HepG2 (cell line): Measurements from ENCODE around the gene ULK4. TPM values are rescaled to one million over a fixed set of nuclear protein-coding genes. Genes with fewer than 3 reads are reported as not detected.

Source experiments
- ATAC-seq: fragments of 200-7000 bp; cut with Tn5 transposase; 3 replicates; pipeline ENCODE4 v1.9.1; 2020; ENCODE audit warnings: mild to moderate bottlenecking, moderate library complexity
- BruUV-seq: library from RNA; stranded (reverse); fragments of 400-500 nt; replicated peaks from 2 replicates; lab custom pipeline; 2021; lab: Mats Ljungman, UMichigan
- CTCF ChIA-PET: fragments of 300-600 bp; formaldehyde crosslinking; extraction: SDS; loops from one replicate; lab custom pipeline; 2021; ENCODE audit warnings: low total read pairs, inconsistent platforms, low intra/inter-chr PET ratio; lab: Yijun Ruan, JAX
- POLR2A ChIA-PET: fragments of 350-600 bp; sonication (Branson Sonifier 250); formaldehyde crosslinking; loops from one replicate; lab custom pipeline; 2020; ENCODE audit warnings: antibody characterized with exemption, inconsistent platforms; lab: Yijun Ruan, JAX
- DNase-seq: peaks from one replicate; pipeline ENCODE4 v3.0.0-alpha.2; 2015; ENCODE audit warnings: low spot score
- FAIRE-seq: peaks from 3 replicates; lab custom pipeline; 2011; peaks lifted over from hg19 to GRCh38; lab: Jason Lieb, UNC
- H2AFZ ChIP-seq: one replicate; pipeline ENCODE4 v1.6.1; 2011; ENCODE audit warnings: low read length, inconsistent platforms
- H3K27ac ChIP-seq: fragments of 300-600 bp; 3 replicates; pipeline ENCODE4 v1.8.0; 2011; ENCODE audit warnings: mixed run types, mild to moderate bottlenecking, mixed read lengths, low read length, inconsistent platforms; ENCODE audit not compliant: insufficient read depth; ENCODE audit errors: extremely low read length
- H3K27me3 ChIP-seq, 2 experiments: fragments of 200-600 bp in 1 of 2; 2 replicates in 1 of 2; 3 replicates in 1 of 2; pipeline versions ENCODE4 v1.6.0 to v1.8.0; 2011; ENCODE audit warnings: low read length in 2 of 2, mild to moderate bottlenecking in 2 of 2, moderate library complexity in 2 of 2, inconsistent platforms in 1 of 2; ENCODE audit not compliant: insufficient read depth in 2 of 2, control insufficient read depth in 1 of 2
- H3K36me3 ChIP-seq, 2 experiments: fragments of 200-600 bp in 1 of 2; replicated peaks in 1 of 2; 2 replicates in 1 of 2; 3 replicates in 1 of 2; pipeline versions ENCODE4 v1.5.1 to v1.8.0; 2011; ENCODE audit warnings: low read length in 2 of 2, inconsistent platforms in 1 of 2; ENCODE audit not compliant: insufficient read depth in 2 of 2, control insufficient read depth in 1 of 2
- H3K4me1 ChIP-seq: 2 replicates; pipeline ENCODE4 v1.5.1; 2012; ENCODE audit warnings: low read length, inconsistent platforms; ENCODE audit not compliant: insufficient read depth
- H3K4me2 ChIP-seq: 2 replicates; pipeline ENCODE4 v1.6.0; 2011; ENCODE audit warnings: low read depth, low read length, inconsistent platforms
- H3K4me3 ChIP-seq, 3 experiments: fragments of 200-600 bp in 1 of 3; sonication (generic), shearing (Covaris generic) in 1 of 3; replicated peaks in 1 of 3; 2 replicates each; pipeline ENCODE4 v1.5.1; 2011 to 2016; ENCODE audit warnings: low read length in 3 of 3, inconsistent platforms in 2 of 3, low read depth in 2 of 3, mild to moderate bottlenecking in 2 of 3, control low read depth in 1 of 3, mixed read lengths in 1 of 3; ENCODE audit not compliant: insufficient read depth in 1 of 3
- H3K79me2 ChIP-seq: one replicate; pipeline ENCODE4 v1.6.1; 2011; ENCODE audit warnings: low read length, inconsistent platforms; ENCODE audit not compliant: insufficient read depth
- H3K9ac ChIP-seq: 2 replicates; pipeline ENCODE4 v1.6.0; 2011; ENCODE audit warnings: mild to moderate bottlenecking, low read depth, low read length, inconsistent platforms; ENCODE audit not compliant: insufficient read depth
- H3K9me3 ChIP-seq: 2 replicates; pipeline ENCODE4 v1.5.1; 2012; ENCODE audit warnings: mild to moderate bottlenecking, low read length
- H4K20me1 ChIP-seq: 2 replicates; pipeline ENCODE4 v1.6.0; 2011; ENCODE audit warnings: inconsistent platforms, mild to moderate bottlenecking, low read length, moderate library complexity; ENCODE audit not compliant: insufficient read depth
- JUN ChIP-seq: sonication (generic); formaldehyde crosslinking; IDR thresholded peaks from 2 replicates; pipeline ENCODE4 v1.4.0; 2020; ENCODE audit warnings: mild to moderate bottlenecking, missing genetic modification reagents
- ZNF251 ChIP-seq: sonication (generic); formaldehyde crosslinking; IDR thresholded peaks from 2 replicates; pipeline ENCODE4 v1.9.0; 2021; ENCODE audit warnings: mild to moderate bottlenecking, missing genetic modification reagents
- ZUFSP ChIP-seq: sonication (generic); formaldehyde crosslinking; IDR thresholded peaks from 2 replicates; pipeline ENCODE4 v1.9.0; 2021; ENCODE audit warnings: missing genetic modification reagents, mild to moderate bottlenecking, borderline replicate concordance
- whole genome bisulfite sequencing: methylation state at CpG from one replicate; pipeline ENCODE4 v1.1.6; 2017; ENCODE audit warnings: low lambda C conversion rate; 5-methylcytosine and 5-hydroxymethylcytosine counted together
- in situ Hi-C: cut with HindIII; loops from 2 replicates; pipeline ENCODE4 v1.10.0; 2017; ENCODE audit warnings: low pct_unique_long_range_greater_than_20kb; ENCODE audit not compliant: extremely low pct_ligation_motif_present
- intact Hi-C: fragments of 100-400 bp; cut with micrococcal nuclease; formaldehyde crosslinking; loops from one replicate; pipeline ENCODE4 v1.10.0; 2022; ENCODE audit not compliant: unreplicated experiment
- polyA plus RNA-seq, 8 experiments: library from polyadenylated mRNA; depleted of rRNA in 3 of 8; stranded (reverse) in 7 of 8; unstranded in 1 of 8; fragments of >200 nt; fragmentation: Illumina TruSeq in 4 of 8; extraction: Trizol in 4 of 8; gene quantifications; 2 replicates each; pipeline versions ENCODE4 v1.2.1 to v1.2.3, GENCODE V29; 2011 to 2016; ENCODE audit warnings: low read depth in 4 of 8, missing spikeins in 1 of 8, mixed read lengths in 1 of 8; ENCODE audit not compliant: insufficient read depth in 1 of 8
- total RNA-seq, 5 experiments: library from RNA; depleted of rRNA; stranded (reverse); fragments of >200 nt; fragmentation: Illumina TruSeq; extraction: Trizol; gene quantifications; 2 replicates each; pipeline ENCODE4 v1.2.3, GENCODE V29; 2016; ENCODE audit warnings: low read depth in 1 of 5
- TF ChIP-seq, protein P1 (sequence below): sonication (generic); formaldehyde crosslinking; IDR thresholded peaks from 2 replicates; pipeline ENCODE4 v1.8.0; 2022; ENCODE audit warnings: missing genetic modification reagents, mild to moderate bottlenecking, moderate library complexity, borderline replicate concordance
- TF ChIP-seq, protein P2 (sequence below): sonication (generic); formaldehyde crosslinking; IDR thresholded peaks from 2 replicates; pipeline ENCODE4 v1.5.1; 2020; ENCODE audit warnings: mild to moderate bottlenecking, missing genetic modification reagents

ULK4 gene
- total and polyA plus RNA-seq, 2 of the 13 experiments (the other 11 are each of a cell fraction or from before 2014, with no cell fraction given): 6.7 to 11.8 TPM

GRCh38 chr3:41394896-41395295 is 567.0 kb downstream of the ULK4 start:
- Histone ChIP-seq H3K9me3 (no peaks in the 10 kb centered on the region), H3K79me2 (no peaks in the 10 kb centered on the region), H3K9ac (no peak overlapping the region), H4K20me1 (no peaks in the 10 kb centered on the region), H2AFZ (no peak overlapping the region), H3K27ac (no peak overlapping the region), H3K36me3 (no peaks in the 10 kb centered on the region), H3K4me2 (no peak overlapping the region), H3K27me3 (no peaks in the 10 kb centered on the region), H3K4me1 (no peaks in the 10 kb centered on the region), H3K4me3 (no peak overlapping the region)
- in situ Hi-C loops (no loop called here), intact Hi-C loops (no loop called here)
- no peak for DNase-seq
- no peak for FAIRE-seq
- CTCF ChIA-PET: no interaction called here
- ATAC-seq: no peak
- no TSS peak for BruUV-seq
- WGBS: 88% methylated on average over 1 of the region's 1 CpG
- TF ChIP-seq ZUFSP (CRISPR knock-in tag): no peak
- TF ChIP-seq ZNF251 (CRISPR knock-in tag): no peak
- TF ChIP-seq, protein P1, sequence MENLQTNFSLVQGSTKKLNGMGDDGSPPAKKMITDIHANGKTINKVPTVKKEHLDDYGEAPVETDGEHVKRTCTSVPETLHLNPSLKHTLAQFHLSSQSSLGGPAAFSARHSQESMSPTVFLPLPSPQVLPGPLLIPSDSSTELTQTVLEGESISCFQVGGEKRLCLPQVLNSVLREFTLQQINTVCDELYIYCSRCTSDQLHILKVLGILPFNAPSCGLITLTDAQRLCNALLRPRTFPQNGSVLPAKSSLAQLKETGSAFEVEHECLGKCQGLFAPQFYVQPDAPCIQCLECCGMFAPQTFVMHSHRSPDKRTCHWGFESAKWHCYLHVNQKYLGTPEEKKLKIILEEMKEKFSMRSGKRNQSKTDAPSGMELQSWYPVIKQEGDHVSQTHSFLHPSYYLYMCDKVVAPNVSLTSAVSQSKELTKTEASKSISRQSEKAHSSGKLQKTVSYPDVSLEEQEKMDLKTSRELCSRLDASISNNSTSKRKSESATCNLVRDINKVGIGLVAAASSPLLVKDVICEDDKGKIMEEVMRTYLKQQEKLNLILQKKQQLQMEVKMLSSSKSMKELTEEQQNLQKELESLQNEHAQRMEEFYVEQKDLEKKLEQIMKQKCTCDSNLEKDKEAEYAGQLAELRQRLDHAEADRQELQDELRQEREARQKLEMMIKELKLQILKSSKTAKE (CRISPR knock-in tag): no peak
- TF ChIP-seq, protein P2, sequence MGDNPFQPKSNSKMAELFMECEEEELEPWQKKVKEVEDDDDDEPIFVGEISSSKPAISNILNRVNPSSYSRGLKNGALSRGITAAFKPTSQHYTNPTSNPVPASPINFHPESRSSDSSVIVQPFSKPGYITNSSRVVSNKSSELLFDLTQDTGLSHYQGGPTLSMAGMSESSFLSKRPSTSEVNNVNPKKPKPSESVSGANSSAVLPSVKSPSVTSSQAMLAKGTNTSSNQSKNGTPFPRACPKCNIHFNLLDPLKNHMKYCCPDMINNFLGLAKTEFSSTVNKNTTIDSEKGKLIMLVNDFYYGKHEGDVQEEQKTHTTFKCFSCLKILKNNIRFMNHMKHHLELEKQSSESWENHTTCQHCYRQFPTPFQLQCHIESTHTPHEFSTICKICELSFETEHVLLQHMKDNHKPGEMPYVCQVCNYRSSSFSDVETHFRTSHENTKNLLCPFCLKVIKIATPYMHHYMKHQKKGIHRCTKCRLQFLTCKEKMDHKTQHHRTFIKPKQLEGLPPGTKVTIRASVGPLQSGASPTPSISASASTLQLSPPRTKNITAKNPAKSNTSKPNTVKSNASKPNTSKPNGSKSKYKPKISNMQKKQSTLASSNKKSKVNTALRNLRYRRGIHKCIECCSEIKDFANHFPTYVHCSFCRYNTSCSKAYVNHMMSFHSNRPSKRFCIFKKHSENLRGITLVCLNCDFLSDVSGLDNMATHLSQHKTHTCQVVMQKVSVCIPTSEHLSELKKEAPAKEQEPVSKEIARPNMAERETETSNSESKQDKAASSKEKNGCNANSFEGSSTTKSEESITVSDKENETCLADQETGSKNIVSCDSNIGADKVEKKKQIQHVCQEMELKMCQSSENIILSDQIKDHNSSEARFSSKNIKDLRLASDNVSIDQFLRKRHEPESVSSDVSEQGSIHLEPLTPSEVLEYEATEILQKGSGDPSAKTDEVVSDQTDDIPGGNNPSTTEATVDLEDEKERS: no peak
- TF ChIP-seq JUN (CRISPR knock-in tag): no peak
- POLR2A ChIA-PET: no interaction called here
